Measurements from ENCODE around the gene PCSK1N. TPM values are rescaled to one million over a fixed set of nuclear protein-coding genes. Genes with fewer than 3 reads are reported as not detected.
A peak's percentile ranks its signal among the peaks of the same experiment; 100 is the strongest.

Gene PCSK1N
- total RNA-seq, 4 donors from 2014 or later: 1.5 to 9.0 (median 2.4) TPM

- Histone ChIP-seq H3K36me3 (no peaks in the 10 kb centered on the region), H3K27me3 (no peaks in the 10 kb centered on the region), H3K4me3 (no peak overlapping the region), H3K27ac (no peak overlapping the region), H3K9me3 (no peaks in the 10 kb centered on the region), H3K4me1 (no peaks in the 10 kb centered on the region)
- no peak for TF ChIP-seq POLR2A (IDR thresholded peaks at IDR 0.05)
- no peak for TF ChIP-seq CTCF (IDR thresholded peaks at IDR 0.05)
- TF ChIP-seq POLR2AphosphoS5 (IDR thresholded peaks at IDR 0.05): no peak
- TF ChIP-seq EP300 (IDR thresholded peaks at IDR 0.05): no peak
- 89% methylated on average over 1 of the region's 1 CpG for WGBS
- DNase-seq (ENCODE audit: low spot score in 2 of 2): peak in 1 of 2 donors; percentile 10
Observed at GRCh38 chrX:48785186-48785539, 50.2 kb downstream of the PCSK1N start.

- peak in 1 of 2 donors; percentile 29 for DNase-seq (ENCODE audit: low spot score in 2 of 2)
- Histone ChIP-seq H3K9me3 (no peaks in the 10 kb centered on the region), H3K27ac (no peak overlapping the region), H3K36me3 (no peaks in the 10 kb centered on the region), H3K4me3 (no peak overlapping the region), H3K4me1 (no peaks in the 10 kb centered on the region), H3K27me3 (no peaks in the 10 kb centered on the region)
- WGBS: 50% methylated on average over 3 of the region's 3 CpGs
- TF ChIP-seq CTCF (IDR thresholded peaks at IDR 0.05) (no peak), POLR2A (IDR thresholded peaks at IDR 0.05) (no peak), POLR2AphosphoS5 (IDR thresholded peaks at IDR 0.05) (no peak), EP300 (IDR thresholded peaks at IDR 0.05) (no peak)
Observed at GRCh38 chrX:48784726-48785125, 50.7 kb downstream of the PCSK1N start.

- Histone ChIP-seq H3K27ac (no peak overlapping the region), H3K4me1 (no peaks in the 10 kb centered on the region), H3K4me3 (no peak overlapping the region), H3K9me3 (no peaks in the 10 kb centered on the region), H3K36me3 (no peaks in the 10 kb centered on the region), H3K27me3 (no peaks in the 10 kb centered on the region)
- DNase-seq (ENCODE audit: low spot score in 2 of 2): no peak
- WGBS: 87% methylated on average over 11 of the region's 13 CpGs
- TF ChIP-seq POLR2AphosphoS5 (IDR thresholded peaks at IDR 0.05) (no peak), EP300 (IDR thresholded peaks at IDR 0.05) (no peak), POLR2A (IDR thresholded peaks at IDR 0.05) (no peak), CTCF (IDR thresholded peaks at IDR 0.05) (no peak)
Observed at GRCh38 chrX:48782795-48783194, 52.6 kb downstream of the PCSK1N start.

- Histone ChIP-seq H3K36me3 (no peaks in the 10 kb centered on the region), H3K27me3 (no peaks in the 10 kb centered on the region), H3K4me3 (no peak overlapping the region), H3K27ac (no peak overlapping the region), H3K4me1 (no peaks in the 10 kb centered on the region), H3K9me3 (no peaks in the 10 kb centered on the region)
- WGBS: 63% methylated on average over 2 of the region's 2 CpGs
- no peak for DNase-seq (ENCODE audit: low spot score in 2 of 2)
- TF ChIP-seq POLR2AphosphoS5 (IDR thresholded peaks at IDR 0.05): no peak
- no peak for TF ChIP-seq CTCF (IDR thresholded peaks at IDR 0.05)
- no peak for TF ChIP-seq POLR2A (IDR thresholded peaks at IDR 0.05)
- no peak for TF ChIP-seq EP300 (IDR thresholded peaks at IDR 0.05)
Observed at GRCh38 chrX:48782216-48782615, 53.2 kb downstream of the PCSK1N start.

- H3K9me3 ChIP-seq: no peaks in the 10 kb centered on the region
- TF ChIP-seq CTCF (IDR thresholded peaks at IDR 0.05): no peak
- TF ChIP-seq EP300 (IDR thresholded peaks at IDR 0.05): no peak
- TF ChIP-seq POLR2A (IDR thresholded peaks at IDR 0.05): no peak
- TF ChIP-seq POLR2AphosphoS5 (IDR thresholded peaks at IDR 0.05): no peak
- no peaks in the 10 kb centered on the region for H3K36me3 ChIP-seq
- no peaks in the 10 kb centered on the region for H3K27me3 ChIP-seq
- no peaks in the 10 kb centered on the region for H3K4me1 ChIP-seq
- WGBS: 88% methylated on average over 6 of the region's 6 CpGs
- H3K27ac ChIP-seq: no peak overlapping the region
- H3K4me3 ChIP-seq: no peak overlapping the region
- no peak for DNase-seq (ENCODE audit: low spot score in 2 of 2)
Observed at GRCh38 chrX:48781705-48782104, 53.7 kb downstream of the PCSK1N start.

Other genes starting within 250 kb of the PCSK1N start
- 100 to 1,000 TPM in 1 of 4 donors, 10 to 100 TPM in 3; 71.1 to 105 (median 93.2) TPM for gene WDR13, start 238.1 kb downstream of the PCSK1N start, total RNA-seq
- 1 to 10 TPM in 3 of 4 donors, under 1 TPM in 1; 0.68 to 5.2 (median 3.5) TPM for gene WAS, start 151.8 kb downstream of the PCSK1N start, total RNA-seq
- gene SUV39H1, start 138.9 kb downstream of the PCSK1N start, total RNA-seq: 10 to 100 TPM in 1 of 4 donors, 1 to 10 TPM in 3; 5.9 to 15.1 (median 8.7) TPM
- gene GLOD5, start 73.9 kb downstream of the PCSK1N start, total RNA-seq: not detected
- not detected for gene GATA1, start 49.0 kb downstream of the PCSK1N start, total RNA-seq
- 100 to 1,000 TPM in 1 of 4 donors, 10 to 100 TPM in 3; 67.3 to 129 (median 93.2) TPM for gene HDAC6, start 33.5 kb downstream of the PCSK1N start, total RNA-seq
- gene ERAS, start 9.1 kb downstream of the PCSK1N start, total RNA-seq: not detected
- gene TIMM17B, start 62.2 kb upstream of the PCSK1N start, total RNA-seq: 10 to 100 TPM; 40.8 to 60.5 (median 43.4) TPM
- gene PQBP1, start 62.3 kb upstream of the PCSK1N start, total RNA-seq: 10 to 100 TPM; 51.8 to 88.3 (median 71.9) TPM
- 10 to 100 TPM; 17.1 to 32.3 (median 24.3) TPM for gene SLC35A2, start 76.0 kb upstream of the PCSK1N start, total RNA-seq
- 10 to 100 TPM in 1 of 4 donors, 1 to 10 TPM in 3; 6.2 to 18.2 (median 8.7) TPM for gene PIM2, start 83.4 kb upstream of the PCSK1N start, total RNA-seq
- 10 to 100 TPM; 32.3 to 50.1 (median 46.2) TPM for gene OTUD5, start 122.0 kb upstream of the PCSK1N start, total RNA-seq
- 1 to 10 TPM in 3 of 4 donors, under 1 TPM in 1; 0.55 to 2.8 (median 1.3) TPM for gene KCND1, start 136.2 kb upstream of the PCSK1N start, total RNA-seq
- 10 to 100 TPM; 26.8 to 67.7 (median 35.2) TPM for gene GRIPAP1, start 166.7 kb upstream of the PCSK1N start, total RNA-seq
- gene TFE3, start 207.7 kb upstream of the PCSK1N start, total RNA-seq: 10 to 100 TPM; 40.4 to 54.9 (median 50.3) TPM
- gene CCDC120, start 223.4 kb upstream of the PCSK1N start, total RNA-seq: 10 to 100 TPM; 36.6 to 43.3 (median 38.1) TPM
- 10 to 100 TPM in 2 of 4 donors, 1 to 10 TPM in 2; 4.6 to 15.6 (median 9.2) TPM for gene PRAF2, start 238.4 kb upstream of the PCSK1N start, total RNA-seq
- gene WDR45, start 244.3 kb upstream of the PCSK1N start, total RNA-seq: 100 to 1,000 TPM in 1 of 4 donors, 10 to 100 TPM in 3; 65.8 to 122 (median 86.8) TPM